HCT116 (cell line): ENCODE measurements around the gene GRB10.

Experiments
- CTCF ChIP-seq, 3 experiments: fragments of 200-600 bp in 1 of 3; sonication (generic) in 1 of 3; IDR thresholded peaks in 2 of 3; conservative IDR thresholded peaks in 1 of 3; 2 replicates each; pipeline ENCODE4 v1.5.1; 2012 to 2017; ENCODE audit warnings: low read depth in 2 of 3, low read length in 2 of 3, antibody characterized with exemption in 1 of 3, borderline replicate concordance in 1 of 3, control low read depth in 1 of 3, mild to moderate bottlenecking in 1 of 3, mixed read lengths in 1 of 3, mixed run types in 1 of 3, moderate library complexity in 1 of 3; ENCODE audit not compliant: insufficient read depth in 1 of 3
- EGR1 ChIP-seq: IDR thresholded peaks from 2 replicates; pipeline ENCODE4 v1.6.1; 2012; ENCODE audit warnings: low read depth
- EZH2phosphoT487 ChIP-seq: fragments of 200-600 bp; IDR thresholded peaks from 2 replicates; pipeline ENCODE4 v1.6.1; 2018; ENCODE audit warnings: antibody characterized with exemption, borderline replicate concordance
- FOSL1 ChIP-seq: IDR thresholded peaks from 2 replicates; pipeline ENCODE4 v1.6.1; 2012; ENCODE audit warnings: low read depth
- POLR2A ChIP-seq: IDR thresholded peaks from 2 replicates; pipeline ENCODE4 v1.7.0; 2011; ENCODE audit warnings: borderline replicate concordance; ENCODE audit not compliant: insufficient read depth, insufficient read length; ENCODE audit errors: extremely low read depth
- POLR2AphosphoS5 ChIP-seq: IDR thresholded peaks from 2 replicates; pipeline ENCODE4 v1.6.1; 2011; ENCODE audit warnings: mild to moderate bottlenecking, low read depth, low read length, moderate library complexity
- REST ChIP-seq: IDR thresholded peaks from 2 replicates; pipeline ENCODE4 v1.6.1; 2012; ENCODE audit warnings: low read depth
- SIN3A ChIP-seq: IDR thresholded peaks from 2 replicates; pipeline ENCODE4 v1.6.1; 2012; ENCODE audit warnings: low read depth
- ZNF274 ChIP-seq: fragments of 200-500 bp; sonication (Bioruptor generic); IDR thresholded peaks from 2 replicates; pipeline ENCODE4 v1.6.1; 2014; ENCODE audit warnings: mild to moderate bottlenecking, low read depth, low read length, inconsistent platforms

GRCh38 chr7:50542132-50542531, 240.6 kb downstream of the GRB10 start:
- no peak for TF ChIP-seq FOSL1
- TF ChIP-seq SIN3A: no peak
- TF ChIP-seq POLR2A: no peak
- TF ChIP-seq REST: no peak
- no peak for TF ChIP-seq CTCF (IDR thresholded peaks at IDR 0.05 in 2 of 3, conservative IDR thresholded peaks at IDR 0.05 in 1 of 3; ENCODE audit: borderline replicate concordance in 1 of 3, insufficient read depth in 1 of 3, low read depth in 2 of 3, low read length in 2 of 3)
- no peak for TF ChIP-seq EZH2phosphoT487
- no peak for TF ChIP-seq ZNF274
- no peak for TF ChIP-seq POLR2AphosphoS5
- no peak for TF ChIP-seq EGR1
